HepG2 (cell line): ENCODE measurements around the gene NECTIN2.
"Not testable (repeated sequence)": the region's sequence is repeated elsewhere in the genome, so short reads cannot be mapped to it uniquely, and the experiment has no call there.

Experiments used
- DPF2 ChIP-seq: sonication (generic); formaldehyde crosslinking; IDR thresholded peaks from 2 replicates; pipeline ENCODE4 v1.4.0; 2020; ENCODE audit warnings: mild to moderate bottlenecking, low read depth, missing genetic modification reagents, borderline replicate concordance
- GATAD2A ChIP-seq: IDR thresholded peaks from 2 replicates; pipeline ENCODE4 v1.6.1; 2016
- JARID2 ChIP-seq: sonication (generic); formaldehyde crosslinking; IDR thresholded peaks from 2 replicates; pipeline ENCODE4 v1.8.1; 2023; ENCODE audit warnings: missing genetic modification reagents, inconsistent platforms; ENCODE audit not compliant: insufficient replicate concordance
- NR2C2 ChIP-seq: sonication (generic); formaldehyde crosslinking; IDR thresholded peaks from 2 replicates; pipeline ENCODE4 v1.4.0; 2020; ENCODE audit warnings: missing genetic modification reagents, mild to moderate bottlenecking, moderate library complexity, borderline replicate concordance
- POLR2A ChIP-seq, 2 experiments: IDR thresholded peaks; 2 replicates each; pipeline ENCODE4 v1.6.1; 2011; ENCODE audit warnings: low read depth in 2 of 2, low read length in 2 of 2, mild to moderate bottlenecking in 1 of 2, moderate library complexity in 1 of 2; ENCODE audit not compliant: insufficient read depth in 1 of 2
- SMC3 ChIP-seq: IDR thresholded peaks from 2 replicates; pipeline ENCODE4 v1.6.1; 2011; ENCODE audit warnings: low read length, improper control_type of control experiment
- ZBTB34 ChIP-seq: sonication (generic); formaldehyde crosslinking; IDR thresholded peaks from 2 replicates; pipeline ENCODE4 v1.8.0; 2022; ENCODE audit warnings: mild to moderate bottlenecking, missing genetic modification reagents
- ZNF230 ChIP-seq: sonication (generic); formaldehyde crosslinking; IDR thresholded peaks from 2 replicates; pipeline ENCODE4 v1.4.0; 2020; ENCODE audit warnings: mild to moderate bottlenecking, missing genetic modification reagents
- ZNF556 ChIP-seq: sonication (generic); formaldehyde crosslinking; IDR thresholded peaks from 2 replicates; pipeline ENCODE4 v1.4.0; 2020; ENCODE audit warnings: mild to moderate bottlenecking, missing genetic modification reagents, borderline replicate concordance
- ZNF615 ChIP-seq: sonication (generic); formaldehyde crosslinking; IDR thresholded peaks from 2 replicates; pipeline ENCODE4 v1.5.0; 2020; ENCODE audit warnings: mild to moderate bottlenecking, missing genetic modification reagents, borderline replicate concordance
- TF ChIP-seq, protein P1 (sequence below): sonication (generic); formaldehyde crosslinking; IDR thresholded peaks from 2 replicates; pipeline ENCODE4 v1.5.0; 2020; ENCODE audit warnings: mild to moderate bottlenecking, missing genetic modification reagents, moderate library complexity
- TF ChIP-seq, protein P2 (sequence below): sonication (generic); formaldehyde crosslinking; IDR thresholded peaks from 2 replicates; pipeline ENCODE4 v1.4.0; 2020; ENCODE audit warnings: mild to moderate bottlenecking, low read depth, missing genetic modification reagents
- TF ChIP-seq, protein P3 (sequence below): sonication (generic); formaldehyde crosslinking; IDR thresholded peaks from 2 replicates; pipeline ENCODE4 v1.5.1; 2020; ENCODE audit warnings: missing genetic modification reagents, mild to moderate bottlenecking, borderline replicate concordance

GRCh38 chr19:44926245-44927077 is 80.4 kb downstream of the NECTIN2 start:
- TF ChIP-seq, protein P1, sequence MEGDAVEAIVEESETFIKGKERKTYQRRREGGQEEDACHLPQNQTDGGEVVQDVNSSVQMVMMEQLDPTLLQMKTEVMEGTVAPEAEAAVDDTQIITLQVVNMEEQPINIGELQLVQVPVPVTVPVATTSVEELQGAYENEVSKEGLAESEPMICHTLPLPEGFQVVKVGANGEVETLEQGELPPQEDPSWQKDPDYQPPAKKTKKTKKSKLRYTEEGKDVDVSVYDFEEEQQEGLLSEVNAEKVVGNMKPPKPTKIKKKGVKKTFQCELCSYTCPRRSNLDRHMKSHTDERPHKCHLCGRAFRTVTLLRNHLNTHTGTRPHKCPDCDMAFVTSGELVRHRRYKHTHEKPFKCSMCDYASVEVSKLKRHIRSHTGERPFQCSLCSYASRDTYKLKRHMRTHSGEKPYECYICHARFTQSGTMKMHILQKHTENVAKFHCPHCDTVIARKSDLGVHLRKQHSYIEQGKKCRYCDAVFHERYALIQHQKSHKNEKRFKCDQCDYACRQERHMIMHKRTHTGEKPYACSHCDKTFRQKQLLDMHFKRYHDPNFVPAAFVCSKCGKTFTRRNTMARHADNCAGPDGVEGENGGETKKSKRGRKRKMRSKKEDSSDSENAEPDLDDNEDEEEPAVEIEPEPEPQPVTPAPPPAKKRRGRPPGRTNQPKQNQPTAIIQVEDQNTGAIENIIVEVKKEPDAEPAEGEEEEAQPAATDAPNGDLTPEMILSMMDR, result not testable (repeated sequence)
- not testable (repeated sequence) for TF ChIP-seq NR2C2 (CRISPR knock-in tag); ZNF615 (CRISPR knock-in tag); ZNF556 (CRISPR knock-in tag); JARID2 (CRISPR knock-in tag); POLR2A (IDR thresholded peaks at IDR 0.05; ENCODE audit: insufficient read depth in 1 of 2, low read depth in 2 of 2, low read length in 2 of 2); ZNF230 (CRISPR knock-in tag); SMC3; GATAD2A; DPF2 (CRISPR knock-in tag); ZBTB34
- TF ChIP-seq, protein P2, sequence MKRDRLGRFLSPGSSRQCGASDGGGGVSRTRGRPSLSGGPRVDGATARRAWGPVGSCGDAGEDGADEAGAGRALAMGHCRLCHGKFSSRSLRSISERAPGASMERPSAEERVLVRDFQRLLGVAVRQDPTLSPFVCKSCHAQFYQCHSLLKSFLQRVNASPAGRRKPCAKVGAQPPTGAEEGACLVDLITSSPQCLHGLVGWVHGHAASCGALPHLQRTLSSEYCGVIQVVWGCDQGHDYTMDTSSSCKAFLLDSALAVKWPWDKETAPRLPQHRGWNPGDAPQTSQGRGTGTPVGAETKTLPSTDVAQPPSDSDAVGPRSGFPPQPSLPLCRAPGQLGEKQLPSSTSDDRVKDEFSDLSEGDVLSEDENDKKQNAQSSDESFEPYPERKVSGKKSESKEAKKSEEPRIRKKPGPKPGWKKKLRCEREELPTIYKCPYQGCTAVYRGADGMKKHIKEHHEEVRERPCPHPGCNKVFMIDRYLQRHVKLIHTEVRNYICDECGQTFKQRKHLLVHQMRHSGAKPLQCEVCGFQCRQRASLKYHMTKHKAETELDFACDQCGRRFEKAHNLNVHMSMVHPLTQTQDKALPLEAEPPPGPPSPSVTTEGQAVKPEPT (CRISPR knock-in tag), result not testable (repeated sequence)
- TF ChIP-seq, protein P3, sequence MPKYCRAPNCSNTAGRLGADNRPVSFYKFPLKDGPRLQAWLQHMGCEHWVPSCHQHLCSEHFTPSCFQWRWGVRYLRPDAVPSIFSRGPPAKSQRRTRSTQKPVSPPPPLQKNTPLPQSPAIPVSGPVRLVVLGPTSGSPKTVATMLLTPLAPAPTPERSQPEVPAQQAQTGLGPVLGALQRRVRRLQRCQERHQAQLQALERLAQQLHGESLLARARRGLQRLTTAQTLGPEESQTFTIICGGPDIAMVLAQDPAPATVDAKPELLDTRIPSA (CRISPR knock-in tag), result not testable (repeated sequence)
